NB4 (cell line): Measurements from ENCODE around the gene SPATS1.
"Not testable (repeated sequence)": the region's sequence is repeated elsewhere in the genome, so short reads cannot be mapped to it uniquely, and the experiment has no call there.

Experiments used
- DNase-seq: peaks from one replicate; pipeline ENCODE4 v3.0.0; 2010; ENCODE audit warnings: low read depth
- H3K4me3 ChIP-seq: one replicate; pipeline ENCODE4 v1.5.1; 2011; ENCODE audit warnings: mild to moderate bottlenecking, low read depth, low read length, moderate library complexity
- CTCF ChIP-seq: IDR thresholded peaks from one replicate; pipeline ENCODE4 v1.5.1; 2012; ENCODE audit warnings: low read depth, low read length
- MYC ChIP-seq: IDR thresholded peaks from 2 replicates; pipeline ENCODE4 v1.6.1; 2011; ENCODE audit warnings: low read depth, low read length
- POLR2A ChIP-seq: IDR thresholded peaks from 2 replicates; pipeline ENCODE4 v1.6.1; 2011; ENCODE audit warnings: mild to moderate bottlenecking; ENCODE audit not compliant: insufficient read length; ENCODE audit errors: extremely low read depth
- TF ChIP-seq, protein P1 (sequence below): IDR thresholded peaks from 2 replicates; pipeline ENCODE4 v1.6.1; 2011; ENCODE audit warnings: low read depth, low read length

The SPATS1 gene

DNA sequence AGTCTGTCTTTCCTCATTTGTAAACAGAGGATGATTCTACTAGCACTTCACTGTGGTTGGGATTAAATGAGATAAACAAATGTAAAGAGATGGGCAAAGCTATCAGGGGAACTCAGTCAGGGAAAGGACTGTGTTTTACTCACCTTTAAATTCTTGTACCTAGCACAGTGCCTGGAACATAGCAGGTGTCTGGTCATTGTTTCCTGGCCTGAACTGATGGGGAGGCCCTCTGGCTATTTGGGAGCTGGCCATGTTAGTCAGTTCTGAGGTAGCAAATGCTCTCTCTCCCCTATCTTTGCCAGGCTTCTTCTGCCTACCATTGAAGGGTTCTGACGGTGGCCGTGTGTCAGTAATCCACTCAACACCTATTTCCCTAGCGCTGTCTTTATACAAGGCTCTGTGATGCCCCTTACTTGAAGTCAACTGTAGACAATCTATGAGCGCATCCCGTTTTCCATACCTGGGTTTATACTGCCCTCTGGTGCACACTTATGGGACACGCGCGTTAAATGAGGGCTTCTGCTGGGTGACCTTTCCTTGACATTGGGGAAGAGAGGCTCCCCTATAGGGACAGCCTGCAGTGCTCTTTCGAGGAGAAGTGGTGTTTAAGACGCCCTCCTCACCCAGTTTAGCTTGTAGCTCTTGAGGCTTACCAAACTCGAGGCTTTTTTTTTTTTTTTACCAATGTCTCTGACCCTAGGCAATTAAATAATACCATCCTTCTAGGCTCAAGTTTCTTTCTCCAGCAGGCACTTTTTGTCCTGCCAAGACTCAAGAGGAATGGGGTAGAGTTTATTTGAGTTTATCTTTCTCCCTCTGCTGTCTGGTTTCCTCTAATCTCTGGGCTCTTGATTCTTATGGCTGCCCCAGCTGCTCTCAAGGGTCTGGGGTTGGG lies 4.0 kb upstream of the SPATS1 start:
- DNase-seq = peak; percentile 85
- TF ChIP-seq POLR2A (no peak), CTCF (peak; percentile 75), MYC (peak; percentile 37; the same call in 1 of the 2 replicates)
- TF ChIP-seq, protein P1, sequence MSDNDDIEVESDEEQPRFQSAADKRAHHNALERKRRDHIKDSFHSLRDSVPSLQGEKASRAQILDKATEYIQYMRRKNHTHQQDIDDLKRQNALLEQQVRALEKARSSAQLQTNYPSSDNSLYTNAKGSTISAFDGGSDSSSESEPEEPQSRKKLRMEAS = peak; percentile 63
- H3K4me3 ChIP-seq = no peak overlapping the region

DNA sequence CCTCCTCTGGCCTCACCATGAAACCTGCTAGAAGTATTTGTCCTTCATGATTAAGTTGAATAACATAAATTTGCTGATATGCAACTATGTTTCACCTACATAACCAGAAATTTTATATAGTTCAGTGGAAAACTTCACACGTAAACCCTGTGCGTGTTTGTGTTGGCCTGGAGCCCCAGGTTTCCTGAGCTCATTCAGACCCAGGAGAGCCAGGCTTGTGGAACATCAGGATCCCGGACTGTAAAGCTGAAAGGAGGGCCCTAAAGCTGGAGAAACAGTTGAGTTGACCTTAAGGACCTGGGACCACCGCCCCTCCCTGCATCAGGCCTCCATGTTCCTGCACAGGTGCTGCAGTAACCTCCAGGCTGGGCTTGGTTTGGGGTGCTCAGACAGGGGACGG lies 3.1 kb upstream of the SPATS1 start:
- TF ChIP-seq CTCF (no peak), POLR2A (no peak), MYC (no peak)
- TF ChIP-seq, protein P1 = no peak
- no peak overlapping the region for H3K4me3 ChIP-seq

GRCh38 chr6:44339763-44340625 lies 2.5 kb upstream of the SPATS1 start:
- TF ChIP-seq MYC = no peak
- TF ChIP-seq CTCF = no peak
- TF ChIP-seq, protein P1 = no peak
- TF ChIP-seq POLR2A = no peak
- H3K4me3 ChIP-seq = no peak overlapping the region
- DNase-seq = no peak

More for the DNA sequence above, 3.1 kb upstream of the SPATS1 start:
- no peak for DNase-seq

GRCh38 chr6:44341095-44341890 lies 1.2 kb upstream of the SPATS1 start:
- no peak for TF ChIP-seq CTCF
- TF ChIP-seq, protein P1 = no peak
- TF ChIP-seq POLR2A = no peak
- no peak for TF ChIP-seq MYC
- no peak overlapping the region for H3K4me3 ChIP-seq
- no peak for DNase-seq

DNA sequence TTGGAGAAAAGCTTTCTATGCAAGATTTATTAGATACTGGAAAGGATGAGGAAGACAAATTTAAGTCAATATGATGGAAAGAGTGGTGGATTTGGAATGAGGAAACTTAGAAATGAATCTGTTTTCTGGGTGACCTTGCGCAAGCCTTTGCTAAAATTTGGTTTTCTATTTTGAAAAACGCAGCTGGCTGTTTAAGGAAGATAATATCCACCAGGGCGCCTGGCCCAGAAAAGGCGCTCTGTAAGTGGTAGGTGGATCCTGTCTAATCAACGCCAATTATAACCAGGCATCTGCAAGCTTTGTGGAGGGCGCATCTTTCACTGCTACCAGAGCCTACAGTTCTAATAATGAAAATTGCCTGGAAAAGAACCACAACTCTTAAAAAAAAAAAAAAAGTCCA lies 398 bp upstream of the SPATS1 start:
- H3K4me3 ChIP-seq = no peak overlapping the region
- DNase-seq = peak; percentile 52
- no peak for TF ChIP-seq CTCF
- no peak for TF ChIP-seq POLR2A
- TF ChIP-seq, protein P1 = no peak
- TF ChIP-seq MYC = no peak

GRCh38 chr6:44346818-44347217 lies 4.4 kb downstream of the SPATS1 start:
- not testable (repeated sequence) for DNase-seq, H3K4me3 ChIP-seq
